NCI-H1694 (cell line): ENCODE data around the gene PARD6B.
"Not testable (repeated sequence)": the region's sequence is repeated elsewhere in the genome, so short reads cannot be mapped to it uniquely, and the experiment has no call there.

Source experiments
- DNase-seq: peaks from one replicate; lab custom pipeline; 2025; lab: John Stamatoyannopoulos, UW

The PARD6B gene

DNA sequence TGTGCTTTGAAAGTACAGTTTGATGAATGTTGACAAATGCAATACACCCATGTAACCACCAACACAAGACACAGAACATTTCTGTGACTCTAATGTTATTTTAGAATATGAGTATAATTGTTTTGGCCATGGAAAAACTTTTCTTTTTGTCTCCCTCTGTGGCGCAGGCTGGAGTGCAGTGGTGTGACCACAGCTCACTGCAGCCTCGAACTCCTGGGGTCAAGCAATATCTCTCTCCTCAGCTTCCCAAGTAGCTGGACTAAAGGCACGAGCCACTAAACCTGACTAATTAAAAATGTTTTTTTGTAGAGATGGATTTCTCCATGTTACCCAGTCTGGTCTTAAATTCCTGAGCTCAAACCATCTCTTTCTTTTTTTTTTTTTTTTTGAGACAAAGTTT, 43.1 kb downstream of the PARD6B start:
- DNase-seq = no peak

GRCh38 chr20:50776122-50776817, 44.9 kb downstream of the PARD6B start:
- DNase-seq = no peak

GRCh38 chr20:50777373-50777772, 46.0 kb downstream of the PARD6B start:
- DNase-seq = no peak

- DNase-seq = not testable (repeated sequence)
Observed at GRCh38 chr20:50778994-50779393, 47.6 kb downstream of the PARD6B start.

DNA sequence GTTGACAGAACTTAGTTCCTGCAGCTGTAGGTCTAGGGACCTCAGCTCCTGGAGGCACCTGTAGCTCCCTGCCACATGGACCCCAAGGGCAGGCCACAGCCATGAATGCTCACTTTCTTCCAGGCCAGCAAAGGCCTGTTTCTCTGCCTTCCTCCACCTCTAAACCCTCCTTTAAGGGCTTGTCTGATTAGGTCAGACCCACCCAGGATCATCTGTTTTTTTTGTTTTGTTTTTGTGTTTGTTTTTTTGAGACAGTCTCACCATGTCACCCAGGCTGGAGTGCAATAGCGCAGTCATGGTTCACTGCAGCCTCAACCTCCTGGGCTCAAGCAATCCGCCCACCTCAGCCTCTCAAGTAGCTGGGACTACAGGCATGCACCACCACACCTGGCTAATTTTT, 52.0 kb downstream of the PARD6B start:
- no peak for DNase-seq

DNA sequence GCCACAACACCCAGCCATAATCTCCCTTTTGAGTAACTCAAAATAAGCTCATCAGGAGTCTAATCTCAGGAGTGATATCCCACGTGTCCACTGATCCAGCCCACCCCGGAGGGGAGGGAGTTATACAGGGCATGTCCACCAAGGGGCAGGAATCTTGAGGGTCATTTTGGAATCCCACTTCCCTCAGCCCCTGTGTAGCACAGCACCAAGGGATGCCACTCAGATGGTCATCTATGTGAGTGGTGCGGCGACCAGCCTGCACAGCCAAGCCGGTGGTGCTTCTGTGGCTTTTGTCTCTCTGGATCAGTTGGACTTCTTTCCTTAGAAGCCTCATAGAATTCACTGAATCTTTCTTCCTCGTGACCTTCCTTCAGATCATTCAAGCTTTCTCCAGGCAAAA, 52.5 kb downstream of the PARD6B start:
- no peak for DNase-seq

DNA sequence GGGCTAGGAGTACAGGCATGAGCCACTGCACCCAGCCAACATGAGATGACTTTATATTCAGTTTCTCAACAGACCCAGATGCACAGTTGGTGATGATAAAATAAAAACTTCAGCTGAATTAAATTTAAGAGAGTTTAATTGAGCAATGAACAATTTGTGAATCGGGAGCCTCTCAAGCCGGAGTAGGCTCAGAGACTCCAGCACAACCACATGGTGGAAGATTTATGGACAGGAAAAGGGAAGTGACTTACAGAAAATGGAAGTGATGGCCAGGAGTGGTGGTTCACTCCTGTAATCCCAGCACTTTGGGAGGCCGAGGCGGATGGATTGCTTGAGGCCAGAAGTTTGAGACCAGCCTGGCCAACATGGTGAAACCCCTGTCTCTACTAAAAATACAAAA, 53.1 kb downstream of the PARD6B start:
- no peak for DNase-seq

DNA sequence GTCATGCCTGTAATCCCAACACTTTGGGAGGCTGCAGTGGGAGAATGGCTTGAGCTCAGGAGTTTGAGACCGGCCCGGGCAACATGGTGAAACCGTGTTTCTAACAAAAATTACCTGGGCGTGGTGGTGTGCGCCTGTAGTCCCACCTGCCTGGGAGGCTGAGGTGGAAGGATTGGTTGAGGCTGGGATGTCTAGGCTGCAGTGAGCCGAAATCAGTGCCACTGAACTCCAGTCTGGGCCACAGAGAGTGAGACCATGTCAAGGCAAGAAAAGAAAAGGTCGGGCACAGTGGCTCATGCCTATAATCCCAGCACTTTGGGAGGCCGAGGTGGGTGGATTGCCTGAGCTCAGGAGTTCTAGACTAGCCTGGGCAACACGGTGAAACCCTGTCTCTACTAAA, 55.3 kb downstream of the PARD6B start:
- DNase-seq = no peak

GRCh38 chr20:50787181-50787580, 55.8 kb downstream of the PARD6B start:
- no peak for DNase-seq

DNA sequence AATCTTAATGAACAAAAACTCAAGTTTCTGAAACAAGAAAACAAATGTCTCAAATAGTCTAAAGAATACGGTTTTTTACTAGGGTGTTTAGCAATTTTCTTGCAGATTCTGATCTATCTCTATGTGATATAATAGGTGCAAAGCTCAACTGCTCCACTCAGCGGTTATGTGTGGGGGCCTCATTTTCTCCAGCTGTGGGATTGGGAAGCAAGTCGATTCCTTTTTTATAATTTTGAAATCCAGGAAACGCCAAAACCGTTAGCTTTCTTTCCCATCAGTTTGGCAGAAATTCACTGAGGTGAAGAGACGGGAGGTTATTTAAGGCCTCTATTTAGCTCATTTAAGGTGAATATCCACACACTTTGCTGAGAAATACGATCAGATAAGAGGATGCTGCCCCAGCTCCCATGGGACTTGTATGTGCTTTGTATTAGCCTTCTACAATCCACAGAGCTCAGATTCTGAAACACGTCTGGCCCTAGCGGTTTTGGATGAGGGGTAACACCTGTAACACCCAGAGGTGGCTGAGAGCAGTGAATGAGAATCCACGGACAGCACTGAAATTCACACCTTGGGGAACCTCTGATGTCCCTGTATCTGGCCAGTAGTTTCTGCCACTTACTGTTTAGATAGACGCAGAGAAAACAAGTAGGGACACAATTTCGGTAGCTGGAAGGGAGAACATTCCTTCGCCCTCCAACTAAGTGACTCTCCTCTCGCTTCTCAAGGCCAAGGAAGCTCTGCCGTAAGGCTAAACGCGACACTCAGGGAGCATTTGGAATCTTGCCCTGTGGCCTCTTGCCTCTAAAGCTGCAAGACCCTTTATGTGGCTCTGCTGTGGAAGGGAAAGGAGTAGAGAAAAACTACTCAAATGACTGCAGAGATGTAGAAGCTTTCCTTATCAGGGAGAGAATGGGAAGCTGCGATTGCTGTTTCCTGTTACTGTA, 56.9 kb downstream of the PARD6B start:
- peak; percentile 54 for DNase-seq

GRCh38 chr20:50789968-50790650, 58.7 kb downstream of the PARD6B start:
- no peak for DNase-seq

DNA sequence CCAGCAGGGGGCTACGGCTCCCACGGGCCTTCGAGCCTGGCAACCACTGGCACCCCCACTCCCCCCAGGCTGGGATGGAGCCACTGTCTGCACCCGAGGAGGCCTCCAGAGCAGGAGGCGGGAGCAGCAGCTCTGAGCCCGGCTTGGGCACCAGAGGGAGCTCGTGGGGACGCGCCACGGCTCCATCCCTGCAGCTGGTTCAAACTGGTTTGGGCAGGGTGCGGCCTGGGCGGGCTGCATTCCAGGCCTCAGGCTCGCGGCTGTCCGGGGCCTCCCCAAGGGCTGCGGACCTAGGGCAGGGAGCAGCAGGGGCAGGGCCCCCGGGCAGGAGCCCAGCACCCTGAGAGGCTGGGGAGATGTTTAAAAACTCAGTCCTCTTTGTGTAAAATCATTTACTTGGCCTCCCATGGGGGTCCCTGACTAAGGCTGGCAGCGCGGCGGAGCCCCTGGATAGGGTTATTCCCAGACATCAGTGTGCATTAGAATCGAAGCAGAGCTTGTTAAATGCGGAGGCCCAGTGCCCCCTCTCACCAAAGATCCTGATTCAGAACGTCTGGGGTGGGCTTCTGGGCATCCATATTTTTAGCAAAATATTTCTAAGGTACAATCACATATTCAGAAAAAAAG, 59.4 kb downstream of the PARD6B start:
- peak; percentile 54 for DNase-seq

DNA sequence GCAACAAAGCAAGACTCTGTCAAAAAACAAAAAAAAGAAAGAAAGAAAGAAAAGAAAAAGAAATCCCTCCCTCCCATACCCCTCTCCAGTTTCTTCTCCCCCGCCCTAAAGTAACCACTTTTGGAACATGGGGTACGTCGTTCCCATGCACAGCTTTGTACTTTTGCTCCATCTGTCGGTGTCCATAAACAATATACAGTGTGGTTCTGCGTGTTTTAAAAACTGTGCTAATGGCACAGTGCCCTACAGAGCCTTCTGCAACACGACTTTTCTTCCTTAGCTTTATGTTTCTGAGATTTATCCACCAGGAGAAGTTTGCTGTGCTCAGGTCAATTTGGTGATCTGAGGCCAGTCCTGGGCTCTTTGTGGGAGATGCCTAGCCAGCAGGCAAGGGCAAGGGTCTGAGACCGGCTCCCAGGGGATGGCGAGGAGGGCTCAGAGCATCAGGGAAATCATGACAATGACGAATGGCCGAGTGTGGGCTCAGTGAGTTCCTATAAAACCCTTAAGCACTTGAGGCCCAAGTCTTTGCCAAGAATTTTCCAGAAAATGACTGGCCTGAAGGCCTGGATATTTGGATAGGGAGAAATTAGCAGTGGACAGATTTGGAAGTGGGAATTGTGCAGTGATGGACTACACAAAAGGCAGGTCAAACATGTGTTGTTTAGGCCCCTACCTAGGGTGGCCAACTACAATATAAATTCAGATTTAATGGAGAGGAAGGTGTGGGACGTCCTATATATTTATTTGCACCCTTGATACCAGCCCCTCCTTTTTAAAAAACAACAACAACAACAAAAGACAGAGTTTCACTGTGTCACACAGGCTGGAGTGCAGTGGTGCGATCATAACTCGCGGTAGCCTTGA, 61.6 kb downstream of the PARD6B start:
- DNase-seq = no peak

- peak; percentile 4 for DNase-seq
Observed at GRCh38 chr20:50793575-50794016, 62.2 kb downstream of the PARD6B start.

DNA sequence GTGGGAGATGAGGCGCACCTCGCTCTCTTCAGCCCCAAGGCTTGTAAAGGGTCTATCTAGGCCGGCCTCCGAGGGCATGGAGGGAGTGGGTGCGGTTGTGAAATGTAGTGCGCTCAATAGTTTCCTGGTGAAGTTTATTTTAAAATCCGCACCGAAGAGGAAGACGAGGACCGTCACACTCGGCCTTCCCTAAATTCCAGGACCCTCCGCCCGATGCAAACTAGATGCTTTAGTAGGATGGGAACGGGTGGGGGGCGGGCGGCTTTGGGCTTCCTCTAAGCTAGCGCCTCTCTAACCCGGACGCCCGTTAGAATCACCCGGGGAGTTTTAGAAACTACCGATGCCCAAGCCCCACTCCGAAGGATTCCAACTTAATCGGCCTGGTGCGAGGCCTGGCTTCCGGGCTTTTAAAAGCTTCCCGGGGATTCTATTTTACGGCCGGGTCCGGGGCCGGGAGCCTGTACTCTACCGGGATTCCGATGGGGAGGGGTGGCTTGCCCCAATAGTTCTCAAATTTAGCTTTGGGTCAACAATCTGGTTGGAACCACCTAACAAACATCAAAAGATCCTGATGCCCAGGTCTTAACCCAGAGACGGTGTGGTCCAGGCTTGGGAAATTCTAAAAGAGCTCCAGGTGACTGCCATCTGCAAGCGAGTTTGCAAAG, 62.9 kb downstream of the PARD6B start:
- no peak for DNase-seq

DNA sequence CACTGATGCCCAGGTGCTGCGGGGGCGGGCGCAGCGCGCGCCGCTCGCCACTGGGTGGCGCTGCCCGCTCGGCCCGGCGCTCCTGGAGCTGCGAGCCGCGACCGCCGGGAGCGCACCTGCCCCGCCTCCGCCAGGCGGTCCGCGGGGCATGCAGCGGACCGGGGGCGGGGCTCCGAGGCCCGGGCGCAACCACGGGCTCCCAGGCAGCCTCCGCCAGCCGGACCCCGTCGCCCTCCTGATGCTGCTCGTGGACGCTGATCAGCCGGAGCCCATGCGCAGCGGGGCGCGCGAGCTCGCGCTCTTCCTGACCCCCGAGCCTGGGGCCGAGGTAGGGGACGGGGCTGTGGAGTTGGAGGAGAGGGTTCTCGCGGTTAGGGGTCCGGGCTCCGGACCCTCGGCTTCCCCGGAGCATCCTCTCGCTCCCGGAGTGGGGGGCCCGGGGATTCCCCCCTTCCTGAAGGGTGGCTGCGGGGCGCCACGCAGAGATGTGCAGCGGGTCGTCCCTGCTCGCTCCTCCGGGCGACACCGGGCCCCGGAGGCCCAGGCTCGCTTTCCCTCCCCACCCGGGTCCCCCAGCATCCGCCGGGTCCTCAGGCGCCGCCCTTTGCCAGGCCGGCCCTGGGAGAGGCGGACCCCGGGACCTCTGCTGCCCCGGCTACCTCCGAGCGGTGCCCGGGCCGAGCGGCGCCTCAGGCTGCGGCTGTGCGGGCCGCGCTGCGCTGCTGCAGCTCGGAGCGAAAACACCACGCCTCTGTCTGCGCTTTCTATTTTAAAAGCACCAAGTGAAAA, 63.7 kb downstream of the PARD6B start, which contains the start of gene BCAS4:
BCAS4 (plus strand) TSS at position 216 of the 789 bp plus-strand sequence; CDS start at position 239, 23 bp downstream.
- DNase-seq = peak; percentile 10

- DNase-seq = no peak
Observed at GRCh38 chr20:50797142-50797541, 65.8 kb downstream of the PARD6B start.

- DNase-seq = no peak
Observed at GRCh38 chr20:50798650-50799049, 67.3 kb downstream of the PARD6B start.

- no peak for DNase-seq
Observed at GRCh38 chr20:50799176-50799889, 68.0 kb downstream of the PARD6B start.
